ENCODE data around the gene YPEL2.

YPEL2 gene

DNA sequence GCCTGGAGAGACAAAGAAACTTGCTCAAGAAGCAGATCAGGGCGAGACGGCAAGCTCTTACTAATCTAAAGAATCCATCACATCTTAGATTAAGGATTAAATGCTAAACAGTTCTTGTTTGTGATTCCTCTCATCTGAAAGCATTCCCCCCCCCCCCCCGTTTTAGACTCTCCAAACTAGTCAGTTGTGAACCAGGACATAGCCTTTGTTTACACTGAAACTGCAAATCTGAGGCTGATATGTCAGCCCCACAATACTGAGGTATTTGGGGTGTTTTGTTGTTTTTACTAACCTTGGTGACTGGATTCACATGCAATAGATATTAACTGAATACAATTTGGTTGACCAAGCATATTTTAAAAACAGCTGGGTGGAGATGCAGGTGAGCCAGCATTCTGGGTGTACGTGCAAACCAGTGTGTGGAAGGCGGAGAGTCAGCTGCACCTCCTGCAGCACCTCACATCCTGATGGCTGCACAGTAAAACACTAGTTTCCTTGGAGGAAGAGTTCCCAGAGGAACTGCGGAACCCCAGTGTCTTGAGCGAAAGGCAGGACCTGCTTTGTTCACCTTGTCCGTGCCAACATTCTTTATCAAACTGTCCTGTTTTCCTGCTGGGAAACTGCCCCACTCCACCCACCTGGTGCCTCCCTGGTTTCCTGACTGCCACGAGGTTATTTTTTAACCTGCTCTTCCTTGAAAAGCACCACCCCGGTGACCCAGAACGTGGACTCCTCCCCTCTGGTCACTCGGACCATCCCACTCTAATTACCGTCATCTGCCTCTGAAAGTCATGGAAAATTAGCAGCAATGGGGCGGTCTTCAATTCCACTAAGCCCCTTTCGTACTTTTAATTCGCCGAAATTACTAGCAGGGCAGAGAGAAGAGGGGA is 1.2 kb upstream of the YPEL2 start:
- Histone ChIP-seq H3K4ac (ENCODE audit: low read length) (no peak overlapping the region), H3K36me3 (replicated peaks in 1 of 2; ENCODE audit: control insufficient read depth in 2 of 2, insufficient read depth in 2 of 2, low read length in 2 of 2) (no peaks in the 10 kb centered on the region), H3K23ac (ENCODE audit: low read depth, low read length, poor library complexity) (no peak overlapping the region), H2BK12ac (ENCODE audit: low read length) (peak overlapping the region; percentile 34), H3K18ac (ENCODE audit: low read length) (peak overlapping the region; percentile 83), H3K4me2 (ENCODE audit: insufficient read depth, low read length, poor library complexity, severe bottlenecking) (peak overlapping the region; percentile 21), H2BK5ac (ENCODE audit: low read length) (no peak overlapping the region), H3K79me1 (ENCODE audit: low read depth, low read length) (peaks cover 2% of the 10 kb centered on the region), H3K27me3 (ENCODE audit: control insufficient read depth in 3 of 3, insufficient read depth in 3 of 3, low read depth in 1 of 3, low read length in 3 of 3) (no peaks in the 10 kb centered on the region), H2AK5ac (ENCODE audit: low read depth, low read length) (no peak overlapping the region), H2AFZ (ENCODE audit: low read length) (peak overlapping the region; percentile 68), H3K4me1 (ENCODE audit: control insufficient read depth in 2 of 2, insufficient read depth in 1 of 2, low read depth in 1 of 2, low read length in 2 of 2) (peaks cover 24 to 37% of the 10 kb centered on the region in 2 donors), H4K8ac (ENCODE audit: low read depth, low read length) (no peak overlapping the region), H3K9me3 (replicated peaks in 1 of 2; ENCODE audit: control insufficient read depth in 2 of 2, insufficient read depth in 1 of 2, low read depth in 1 of 2, low read length in 2 of 2) (no peaks in the 10 kb centered on the region), H2BK15ac (ENCODE audit: low read length) (peak overlapping the region; percentile 72), H3K14ac (ENCODE audit: low read length) (peak overlapping the region; percentile 56), H3K27ac (replicated peaks; ENCODE audit: low read length) (peak overlapping the region; percentile 69), H2BK120ac (ENCODE audit: low read depth, low read length) (no peak overlapping the region), H3K4me3 (ENCODE audit: low read length in 2 of 2) (peak overlapping the region in 1 of 2 donors; percentile 16), H3K9ac (ENCODE audit: low read depth, low read length, poor library complexity) (peak overlapping the region; percentile 0), H4K91ac (ENCODE audit: low read depth, low read length, poor library complexity) (no peak overlapping the region)
- WGBS, 2 donors (ENCODE audit: extremely low coverage in 2 of 2, insufficient read length in 2 of 2, insufficient replicate concordance in 1 of 2) = no CpG with 5 or more reads among the region's 17 CpGs
- peak; percentile 41 for DNase-seq (ENCODE audit: low spot score)

DNA sequence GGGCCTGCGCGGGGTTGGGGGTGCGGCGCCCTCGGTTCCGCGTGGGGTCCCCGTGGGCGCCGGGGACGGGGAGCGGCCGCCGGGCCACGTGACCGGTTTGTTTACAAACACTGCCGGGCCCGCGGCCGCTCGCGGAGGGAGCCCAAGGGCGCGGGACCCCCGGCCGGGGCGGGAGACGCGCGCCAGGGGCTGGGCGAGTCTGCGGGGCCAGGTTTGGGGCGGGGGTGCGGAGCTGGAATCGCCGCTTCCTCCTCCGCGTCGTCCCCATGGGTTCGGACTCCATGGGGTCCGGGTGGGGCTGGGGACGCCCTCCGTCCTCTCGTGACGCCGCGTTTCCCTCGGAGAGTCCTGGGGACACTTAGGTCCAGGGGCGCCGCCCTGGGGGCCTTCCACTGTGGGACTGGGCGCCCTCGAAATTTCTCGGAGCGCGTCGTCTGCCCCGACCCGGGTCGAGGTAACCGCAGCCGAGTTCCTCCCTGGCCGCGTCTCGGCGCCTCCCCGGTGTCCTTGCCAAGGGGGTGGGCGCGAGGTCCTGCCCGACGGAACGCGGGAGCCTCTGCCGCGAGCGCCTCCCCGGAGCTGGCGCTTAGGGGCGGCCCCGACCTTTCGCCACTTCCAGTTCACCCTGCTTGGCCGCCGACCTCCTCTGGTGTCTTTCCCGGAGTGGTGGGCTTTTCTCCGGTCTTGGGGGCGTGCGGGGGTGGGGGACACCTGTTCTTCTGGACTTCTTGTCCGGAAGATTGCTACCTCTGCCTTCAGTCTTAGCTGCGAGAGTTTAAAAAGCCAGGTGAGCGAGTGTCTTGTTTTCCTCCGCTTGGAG is 684 bp downstream of the YPEL2 start:
- no peak overlapping the region for H3K4ac ChIP-seq (ENCODE audit: low read length)
- H3K79me1 ChIP-seq (ENCODE audit: low read depth, low read length) = peaks cover 2% of the 10 kb centered on the region
- peaks cover 24 to 37% of the 10 kb centered on the region in 2 donors for H3K4me1 ChIP-seq (ENCODE audit: control insufficient read depth in 2 of 2, insufficient read depth in 1 of 2, low read depth in 1 of 2, low read length in 2 of 2)
- H3K18ac ChIP-seq (ENCODE audit: low read length) = peak overlapping the region; percentile 88
- H3K23ac ChIP-seq (ENCODE audit: low read depth, low read length, poor library complexity) = peak overlapping the region; percentile 59
- H2AK5ac ChIP-seq (ENCODE audit: low read depth, low read length) = peak overlapping the region; percentile 47
- no peaks in the 10 kb centered on the region for H3K9me3 ChIP-seq (replicated peaks in 1 of 2; ENCODE audit: control insufficient read depth in 2 of 2, insufficient read depth in 1 of 2, low read depth in 1 of 2, low read length in 2 of 2)
- no peak overlapping the region for H3K27ac ChIP-seq (replicated peaks; ENCODE audit: low read length)
- H4K91ac ChIP-seq (ENCODE audit: low read depth, low read length, poor library complexity) = no peak overlapping the region
- H2BK15ac ChIP-seq (ENCODE audit: low read length) = no peak overlapping the region
- H3K4me3 ChIP-seq (ENCODE audit: low read length in 2 of 2) = peak overlapping the region; percentile 68 to 95
- H2BK12ac ChIP-seq (ENCODE audit: low read length) = no peak overlapping the region
- peak overlapping the region; percentile 88 for H3K9ac ChIP-seq (ENCODE audit: low read depth, low read length, poor library complexity)
- no CpG with 5 or more reads among the region's 90 CpGs for WGBS, 2 donors (ENCODE audit: extremely low coverage in 2 of 2, insufficient read length in 2 of 2, insufficient replicate concordance in 1 of 2)
- peak overlapping the region; percentile 23 for H3K14ac ChIP-seq (ENCODE audit: low read length)
- H4K8ac ChIP-seq (ENCODE audit: low read depth, low read length) = no peak overlapping the region
- no peak overlapping the region for H2BK120ac ChIP-seq (ENCODE audit: low read depth, low read length)
- peak overlapping the region; percentile 81 for H2AFZ ChIP-seq (ENCODE audit: low read length)
- H3K27me3 ChIP-seq (ENCODE audit: control insufficient read depth in 3 of 3, insufficient read depth in 3 of 3, low read depth in 1 of 3, low read length in 3 of 3) = no peaks in the 10 kb centered on the region
- peak overlapping the region; percentile 43 for H2BK5ac ChIP-seq (ENCODE audit: low read length)
- peak; percentile 36 for DNase-seq (ENCODE audit: low spot score)
- H3K36me3 ChIP-seq (replicated peaks in 1 of 2; ENCODE audit: control insufficient read depth in 2 of 2, insufficient read depth in 2 of 2, low read length in 2 of 2) = no peaks in the 10 kb centered on the region
- peak overlapping the region; percentile 87 for H3K4me2 ChIP-seq (ENCODE audit: insufficient read depth, low read length, poor library complexity, severe bottlenecking)

DNA sequence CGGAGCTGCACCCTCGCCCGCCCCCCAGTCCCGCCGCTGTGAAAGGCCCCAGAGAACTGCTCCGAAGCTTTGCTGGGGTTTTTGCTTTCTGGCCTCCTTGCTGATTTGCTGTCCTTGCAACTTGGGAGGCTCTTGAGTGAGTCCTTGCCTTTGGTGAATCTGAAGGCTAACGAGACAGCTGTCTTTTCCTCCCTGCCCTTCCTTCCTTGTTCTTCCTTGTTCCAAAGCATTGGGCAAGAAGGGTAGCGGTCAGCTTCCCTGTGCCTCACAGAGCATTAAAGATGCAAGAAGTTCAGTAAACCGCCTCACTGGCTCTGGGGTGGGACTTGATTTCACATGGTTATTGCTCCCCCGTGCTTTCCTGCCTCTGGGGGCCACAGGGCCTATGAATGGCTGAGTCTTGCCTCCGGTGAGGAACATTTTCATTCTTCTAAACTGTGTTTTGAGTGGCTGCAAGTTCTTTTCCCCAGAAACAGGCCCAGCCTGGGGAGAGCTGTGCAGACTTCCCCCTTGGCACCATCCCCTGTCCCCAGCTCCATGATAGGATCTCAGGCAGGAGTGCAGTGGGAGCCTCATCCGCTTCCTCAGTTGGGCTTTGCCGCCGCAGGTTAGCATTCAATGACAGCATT is 1.4 kb downstream of the YPEL2 start:
- peaks cover 25 to 37% of the 10 kb centered on the region in 2 donors for H3K4me1 ChIP-seq (ENCODE audit: control insufficient read depth in 2 of 2, insufficient read depth in 1 of 2, low read depth in 1 of 2, low read length in 2 of 2)
- no peaks in the 10 kb centered on the region for H3K36me3 ChIP-seq (replicated peaks in 1 of 2; ENCODE audit: control insufficient read depth in 2 of 2, insufficient read depth in 2 of 2, low read length in 2 of 2)
- H3K79me1 ChIP-seq (ENCODE audit: low read depth, low read length) = peaks cover 2% of the 10 kb centered on the region
- H2AK5ac ChIP-seq (ENCODE audit: low read depth, low read length) = no peak overlapping the region
- H3K9ac ChIP-seq (ENCODE audit: low read depth, low read length, poor library complexity) = no peak overlapping the region
- no peak overlapping the region for H4K91ac ChIP-seq (ENCODE audit: low read depth, low read length, poor library complexity)
- no peaks in the 10 kb centered on the region for H3K9me3 ChIP-seq (replicated peaks in 1 of 2; ENCODE audit: control insufficient read depth in 2 of 2, insufficient read depth in 1 of 2, low read depth in 1 of 2, low read length in 2 of 2)
- no peak overlapping the region for H4K8ac ChIP-seq (ENCODE audit: low read depth, low read length)
- no peak overlapping the region for H3K4ac ChIP-seq (ENCODE audit: low read length)
- H3K18ac ChIP-seq (ENCODE audit: low read length) = no peak overlapping the region
- H3K23ac ChIP-seq (ENCODE audit: low read depth, low read length, poor library complexity) = no peak overlapping the region
- H2BK12ac ChIP-seq (ENCODE audit: low read length) = no peak overlapping the region
- H3K14ac ChIP-seq (ENCODE audit: low read length) = no peak overlapping the region
- no peak overlapping the region for H2BK15ac ChIP-seq (ENCODE audit: low read length)
- H3K4me3 ChIP-seq (ENCODE audit: low read length in 2 of 2) = peak overlapping the region; percentile 68 to 95
- peak overlapping the region; percentile 87 for H3K4me2 ChIP-seq (ENCODE audit: insufficient read depth, low read length, poor library complexity, severe bottlenecking)
- peak overlapping the region; percentile 81 for H2AFZ ChIP-seq (ENCODE audit: low read length)
- no peak overlapping the region for H2BK5ac ChIP-seq (ENCODE audit: low read length)
- no peak for DNase-seq (ENCODE audit: low spot score)
- no peak overlapping the region for H3K27ac ChIP-seq (replicated peaks; ENCODE audit: low read length)
- no CpG with 5 or more reads among the region's 14 CpGs for WGBS, 2 donors (ENCODE audit: extremely low coverage in 2 of 2, insufficient read length in 2 of 2, insufficient replicate concordance in 1 of 2)
- H2BK120ac ChIP-seq (ENCODE audit: low read depth, low read length) = no peak overlapping the region
- H3K27me3 ChIP-seq (ENCODE audit: control insufficient read depth in 3 of 3, insufficient read depth in 3 of 3, low read depth in 1 of 3, low read length in 3 of 3) = no peaks in the 10 kb centered on the region
